Mammary epithelial cell (primary cell): ENCODE results near the gene DET1.

Experiments
- EZH2 ChIP-seq: IDR thresholded peaks from 2 replicates; pipeline ENCODE4 v1.6.1; 2012; ENCODE audit warnings: low read length, inconsistent platforms, borderline replicate concordance
- TF ChIP-seq, protein P1 (sequence below), 2 donors: IDR thresholded peaks in 1 of 2; conservative IDR thresholded peaks in 1 of 2; 2 replicates each; pipeline ENCODE4 v1.5.1; 2011 to 2012; ENCODE audit warnings: inconsistent platforms in 2 of 2, low read length in 2 of 2, mild to moderate bottlenecking in 2 of 2, control low read depth in 1 of 2, low read depth in 1 of 2; ENCODE audit not compliant: insufficient read depth in 1 of 2; ENCODE audit errors: extremely low read depth in 1 of 2

GRCh38 chr15:88533376-88533775 lies 13.1 kb downstream of the DET1 start:
- TF ChIP-seq, protein P1, sequence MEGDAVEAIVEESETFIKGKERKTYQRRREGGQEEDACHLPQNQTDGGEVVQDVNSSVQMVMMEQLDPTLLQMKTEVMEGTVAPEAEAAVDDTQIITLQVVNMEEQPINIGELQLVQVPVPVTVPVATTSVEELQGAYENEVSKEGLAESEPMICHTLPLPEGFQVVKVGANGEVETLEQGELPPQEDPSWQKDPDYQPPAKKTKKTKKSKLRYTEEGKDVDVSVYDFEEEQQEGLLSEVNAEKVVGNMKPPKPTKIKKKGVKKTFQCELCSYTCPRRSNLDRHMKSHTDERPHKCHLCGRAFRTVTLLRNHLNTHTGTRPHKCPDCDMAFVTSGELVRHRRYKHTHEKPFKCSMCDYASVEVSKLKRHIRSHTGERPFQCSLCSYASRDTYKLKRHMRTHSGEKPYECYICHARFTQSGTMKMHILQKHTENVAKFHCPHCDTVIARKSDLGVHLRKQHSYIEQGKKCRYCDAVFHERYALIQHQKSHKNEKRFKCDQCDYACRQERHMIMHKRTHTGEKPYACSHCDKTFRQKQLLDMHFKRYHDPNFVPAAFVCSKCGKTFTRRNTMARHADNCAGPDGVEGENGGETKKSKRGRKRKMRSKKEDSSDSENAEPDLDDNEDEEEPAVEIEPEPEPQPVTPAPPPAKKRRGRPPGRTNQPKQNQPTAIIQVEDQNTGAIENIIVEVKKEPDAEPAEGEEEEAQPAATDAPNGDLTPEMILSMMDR (conservative IDR thresholded peaks at IDR 0.05 in 1 of 2, IDR thresholded peaks at IDR 0.05 in 1 of 2; ENCODE audit: extremely low read depth in 1 of 2, insufficient read depth in 1 of 2, low read depth in 1 of 2, low read length in 2 of 2): no peak
- TF ChIP-seq EZH2: no peak
